ENCODE data around the gene EMCN.

DNA sequence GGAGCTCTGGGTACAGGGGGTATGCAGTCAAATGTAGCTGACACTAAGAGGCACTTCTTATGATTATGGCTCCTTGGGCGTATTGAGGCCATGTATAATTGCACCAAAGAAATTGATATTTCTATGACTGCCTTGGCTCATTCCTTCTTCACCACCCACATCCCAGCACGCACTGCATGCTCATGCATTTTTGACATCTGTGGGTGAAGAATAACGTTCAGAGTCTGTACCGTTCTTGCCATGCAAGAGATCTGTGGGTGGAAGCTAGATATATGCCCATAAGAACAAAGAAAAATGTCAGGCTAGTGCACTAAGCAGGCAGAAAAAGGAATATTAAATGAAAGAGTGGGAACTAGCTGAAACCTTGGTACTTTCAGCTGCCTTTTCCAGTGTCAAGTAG lies 93.4 kb downstream of the EMCN start:
- TF ChIP-seq, protein P1, sequence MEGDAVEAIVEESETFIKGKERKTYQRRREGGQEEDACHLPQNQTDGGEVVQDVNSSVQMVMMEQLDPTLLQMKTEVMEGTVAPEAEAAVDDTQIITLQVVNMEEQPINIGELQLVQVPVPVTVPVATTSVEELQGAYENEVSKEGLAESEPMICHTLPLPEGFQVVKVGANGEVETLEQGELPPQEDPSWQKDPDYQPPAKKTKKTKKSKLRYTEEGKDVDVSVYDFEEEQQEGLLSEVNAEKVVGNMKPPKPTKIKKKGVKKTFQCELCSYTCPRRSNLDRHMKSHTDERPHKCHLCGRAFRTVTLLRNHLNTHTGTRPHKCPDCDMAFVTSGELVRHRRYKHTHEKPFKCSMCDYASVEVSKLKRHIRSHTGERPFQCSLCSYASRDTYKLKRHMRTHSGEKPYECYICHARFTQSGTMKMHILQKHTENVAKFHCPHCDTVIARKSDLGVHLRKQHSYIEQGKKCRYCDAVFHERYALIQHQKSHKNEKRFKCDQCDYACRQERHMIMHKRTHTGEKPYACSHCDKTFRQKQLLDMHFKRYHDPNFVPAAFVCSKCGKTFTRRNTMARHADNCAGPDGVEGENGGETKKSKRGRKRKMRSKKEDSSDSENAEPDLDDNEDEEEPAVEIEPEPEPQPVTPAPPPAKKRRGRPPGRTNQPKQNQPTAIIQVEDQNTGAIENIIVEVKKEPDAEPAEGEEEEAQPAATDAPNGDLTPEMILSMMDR (IDR thresholded peaks at IDR 0.05 in 2 of 3, conservative IDR thresholded peaks at IDR 0.05 in 1 of 3; ENCODE audit: borderline replicate concordance in 1 of 3, insufficient read depth in 1 of 3, low read depth in 2 of 3, low read length in 2 of 3) = no peak
- TF ChIP-seq POLR2A (IDR thresholded peaks at IDR 0.05; ENCODE audit: borderline replicate concordance, extremely low read depth, insufficient read depth, insufficient read length) (no peak), EZH2phosphoT487 (IDR thresholded peaks at IDR 0.05; ENCODE audit: borderline replicate concordance) (no peak), EZH2 (IDR thresholded peaks at IDR 0.05) (no peak), JUND (IDR thresholded peaks at IDR 0.05) (no peak), SP1 (IDR thresholded peaks at IDR 0.05; ENCODE audit: low read depth) (no peak), RAD21 (IDR thresholded peaks at IDR 0.05; ENCODE audit: low read depth) (no peak), ZFX (IDR thresholded peaks at IDR 0.05) (no peak), SRF (IDR thresholded peaks at IDR 0.05; ENCODE audit: low read depth) (no peak), SIN3A (IDR thresholded peaks at IDR 0.05; ENCODE audit: low read depth) (no peak), ELF1 (IDR thresholded peaks at IDR 0.05; ENCODE audit: borderline replicate concordance, low read depth) (no peak)
- TF ChIP-seq, protein P2, sequence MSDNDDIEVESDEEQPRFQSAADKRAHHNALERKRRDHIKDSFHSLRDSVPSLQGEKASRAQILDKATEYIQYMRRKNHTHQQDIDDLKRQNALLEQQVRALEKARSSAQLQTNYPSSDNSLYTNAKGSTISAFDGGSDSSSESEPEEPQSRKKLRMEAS (IDR thresholded peaks at IDR 0.05) = no peak
- TF ChIP-seq, protein P3, sequence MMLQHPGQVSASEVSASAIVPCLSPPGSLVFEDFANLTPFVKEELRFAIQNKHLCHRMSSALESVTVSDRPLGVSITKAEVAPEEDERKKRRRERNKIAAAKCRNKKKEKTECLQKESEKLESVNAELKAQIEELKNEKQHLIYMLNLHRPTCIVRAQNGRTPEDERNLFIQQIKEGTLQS (IDR thresholded peaks at IDR 0.05) = no peak
- TF ChIP-seq, protein P4, sequence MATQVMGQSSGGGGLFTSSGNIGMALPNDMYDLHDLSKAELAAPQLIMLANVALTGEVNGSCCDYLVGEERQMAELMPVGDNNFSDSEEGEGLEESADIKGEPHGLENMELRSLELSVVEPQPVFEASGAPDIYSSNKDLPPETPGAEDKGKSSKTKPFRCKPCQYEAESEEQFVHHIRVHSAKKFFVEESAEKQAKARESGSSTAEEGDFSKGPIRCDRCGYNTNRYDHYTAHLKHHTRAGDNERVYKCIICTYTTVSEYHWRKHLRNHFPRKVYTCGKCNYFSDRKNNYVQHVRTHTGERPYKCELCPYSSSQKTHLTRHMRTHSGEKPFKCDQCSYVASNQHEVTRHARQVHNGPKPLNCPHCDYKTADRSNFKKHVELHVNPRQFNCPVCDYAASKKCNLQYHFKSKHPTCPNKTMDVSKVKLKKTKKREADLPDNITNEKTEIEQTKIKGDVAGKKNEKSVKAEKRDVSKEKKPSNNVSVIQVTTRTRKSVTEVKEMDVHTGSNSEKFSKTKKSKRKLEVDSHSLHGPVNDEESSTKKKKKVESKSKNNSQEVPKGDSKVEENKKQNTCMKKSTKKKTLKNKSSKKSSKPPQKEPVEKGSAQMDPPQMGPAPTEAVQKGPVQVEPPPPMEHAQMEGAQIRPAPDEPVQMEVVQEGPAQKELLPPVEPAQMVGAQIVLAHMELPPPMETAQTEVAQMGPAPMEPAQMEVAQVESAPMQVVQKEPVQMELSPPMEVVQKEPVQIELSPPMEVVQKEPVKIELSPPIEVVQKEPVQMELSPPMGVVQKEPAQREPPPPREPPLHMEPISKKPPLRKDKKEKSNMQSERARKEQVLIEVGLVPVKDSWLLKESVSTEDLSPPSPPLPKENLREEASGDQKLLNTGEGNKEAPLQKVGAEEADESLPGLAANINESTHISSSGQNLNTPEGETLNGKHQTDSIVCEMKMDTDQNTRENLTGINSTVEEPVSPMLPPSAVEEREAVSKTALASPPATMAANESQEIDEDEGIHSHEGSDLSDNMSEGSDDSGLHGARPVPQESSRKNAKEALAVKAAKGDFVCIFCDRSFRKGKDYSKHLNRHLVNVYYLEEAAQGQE (IDR thresholded peaks at IDR 0.05; ENCODE audit: low read depth) = no peak

Measured in HCT116 (cell line).